HL-60 (cell line): ENCODE measurements around the gene DMBT1.

Experiments used
- GABPA ChIP-seq: IDR thresholded peaks from 2 replicates; pipeline ENCODE4 v1.6.1; 2012; ENCODE audit warnings: low read depth
- POLR2AphosphoS5 ChIP-seq: IDR thresholded peaks from 2 replicates; pipeline ENCODE4 v1.6.1; 2012; ENCODE audit warnings: low read depth
- SPI1 ChIP-seq: IDR thresholded peaks from 2 replicates; pipeline ENCODE4 v1.6.1; 2012; ENCODE audit warnings: low read depth, mild to moderate bottlenecking, borderline replicate concordance
- TF ChIP-seq, protein P1 (sequence below): IDR thresholded peaks from 2 replicates; pipeline ENCODE4 v1.6.1; 2012; ENCODE audit warnings: low read depth; ENCODE audit not compliant: insufficient replicate concordance
- TF ChIP-seq, protein P2 (sequence below): IDR thresholded peaks from one replicate; pipeline ENCODE4 v1.5.1; 2011; ENCODE audit warnings: low read length, control low read depth, inconsistent platforms; ENCODE audit not compliant: insufficient read depth

DNA sequence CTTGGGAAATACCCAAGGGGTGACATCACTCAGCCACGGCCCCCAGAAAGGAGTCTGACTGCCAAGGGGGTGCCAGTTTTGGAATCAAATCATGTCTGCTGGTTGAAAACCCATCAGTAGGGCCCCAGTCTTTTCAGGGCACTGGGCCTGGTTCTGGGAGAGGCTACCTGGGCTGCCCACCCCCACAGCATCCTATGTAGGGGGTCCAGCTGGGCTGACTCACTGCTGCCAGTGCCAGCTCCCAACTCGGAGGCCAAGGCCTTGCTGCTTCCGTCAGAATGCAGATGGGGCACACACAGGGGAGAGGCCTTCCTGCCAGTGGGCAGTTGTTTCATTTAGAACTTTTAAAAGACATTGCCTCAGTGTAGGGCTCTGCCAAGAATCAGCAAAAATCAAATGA is 39.5 kb upstream of the DMBT1 start:
- TF ChIP-seq, protein P1, sequence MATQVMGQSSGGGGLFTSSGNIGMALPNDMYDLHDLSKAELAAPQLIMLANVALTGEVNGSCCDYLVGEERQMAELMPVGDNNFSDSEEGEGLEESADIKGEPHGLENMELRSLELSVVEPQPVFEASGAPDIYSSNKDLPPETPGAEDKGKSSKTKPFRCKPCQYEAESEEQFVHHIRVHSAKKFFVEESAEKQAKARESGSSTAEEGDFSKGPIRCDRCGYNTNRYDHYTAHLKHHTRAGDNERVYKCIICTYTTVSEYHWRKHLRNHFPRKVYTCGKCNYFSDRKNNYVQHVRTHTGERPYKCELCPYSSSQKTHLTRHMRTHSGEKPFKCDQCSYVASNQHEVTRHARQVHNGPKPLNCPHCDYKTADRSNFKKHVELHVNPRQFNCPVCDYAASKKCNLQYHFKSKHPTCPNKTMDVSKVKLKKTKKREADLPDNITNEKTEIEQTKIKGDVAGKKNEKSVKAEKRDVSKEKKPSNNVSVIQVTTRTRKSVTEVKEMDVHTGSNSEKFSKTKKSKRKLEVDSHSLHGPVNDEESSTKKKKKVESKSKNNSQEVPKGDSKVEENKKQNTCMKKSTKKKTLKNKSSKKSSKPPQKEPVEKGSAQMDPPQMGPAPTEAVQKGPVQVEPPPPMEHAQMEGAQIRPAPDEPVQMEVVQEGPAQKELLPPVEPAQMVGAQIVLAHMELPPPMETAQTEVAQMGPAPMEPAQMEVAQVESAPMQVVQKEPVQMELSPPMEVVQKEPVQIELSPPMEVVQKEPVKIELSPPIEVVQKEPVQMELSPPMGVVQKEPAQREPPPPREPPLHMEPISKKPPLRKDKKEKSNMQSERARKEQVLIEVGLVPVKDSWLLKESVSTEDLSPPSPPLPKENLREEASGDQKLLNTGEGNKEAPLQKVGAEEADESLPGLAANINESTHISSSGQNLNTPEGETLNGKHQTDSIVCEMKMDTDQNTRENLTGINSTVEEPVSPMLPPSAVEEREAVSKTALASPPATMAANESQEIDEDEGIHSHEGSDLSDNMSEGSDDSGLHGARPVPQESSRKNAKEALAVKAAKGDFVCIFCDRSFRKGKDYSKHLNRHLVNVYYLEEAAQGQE = no peak
- TF ChIP-seq, protein P2, sequence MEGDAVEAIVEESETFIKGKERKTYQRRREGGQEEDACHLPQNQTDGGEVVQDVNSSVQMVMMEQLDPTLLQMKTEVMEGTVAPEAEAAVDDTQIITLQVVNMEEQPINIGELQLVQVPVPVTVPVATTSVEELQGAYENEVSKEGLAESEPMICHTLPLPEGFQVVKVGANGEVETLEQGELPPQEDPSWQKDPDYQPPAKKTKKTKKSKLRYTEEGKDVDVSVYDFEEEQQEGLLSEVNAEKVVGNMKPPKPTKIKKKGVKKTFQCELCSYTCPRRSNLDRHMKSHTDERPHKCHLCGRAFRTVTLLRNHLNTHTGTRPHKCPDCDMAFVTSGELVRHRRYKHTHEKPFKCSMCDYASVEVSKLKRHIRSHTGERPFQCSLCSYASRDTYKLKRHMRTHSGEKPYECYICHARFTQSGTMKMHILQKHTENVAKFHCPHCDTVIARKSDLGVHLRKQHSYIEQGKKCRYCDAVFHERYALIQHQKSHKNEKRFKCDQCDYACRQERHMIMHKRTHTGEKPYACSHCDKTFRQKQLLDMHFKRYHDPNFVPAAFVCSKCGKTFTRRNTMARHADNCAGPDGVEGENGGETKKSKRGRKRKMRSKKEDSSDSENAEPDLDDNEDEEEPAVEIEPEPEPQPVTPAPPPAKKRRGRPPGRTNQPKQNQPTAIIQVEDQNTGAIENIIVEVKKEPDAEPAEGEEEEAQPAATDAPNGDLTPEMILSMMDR = no peak
- TF ChIP-seq GABPA (no peak), POLR2AphosphoS5 (no peak), SPI1 (no peak)
